Nephron (organoid): ENCODE measurements around the gene HAL.

Experiments used
- H3K27ac Mint-ChIP-seq, 3 experiments: 2 replicates each; pipeline ENCODE4 v1.8.0; 2020; ENCODE audit warnings: mixed read lengths in 3 of 3, mild to moderate bottlenecking in 2 of 3, moderate library complexity in 1 of 3
- H3K27me3 Mint-ChIP-seq: 2 replicates; pipeline ENCODE4 v1.8.0; 2021; ENCODE audit warnings: low read depth, mild to moderate bottlenecking, moderate library complexity, mixed read lengths
- H3K36me3 Mint-ChIP-seq: 2 replicates; pipeline ENCODE4 v1.8.0; 2020; ENCODE audit warnings: low read depth, mixed read lengths
- H3K4me1 Mint-ChIP-seq: 2 replicates; pipeline ENCODE4 v1.8.0; 2020; ENCODE audit warnings: mixed read lengths
- H3K4me3 Mint-ChIP-seq, 3 experiments: 2 replicates each; pipeline ENCODE4 v1.8.0; 2020; ENCODE audit warnings: mild to moderate bottlenecking in 3 of 3, mixed read lengths in 3 of 3, moderate library complexity in 2 of 3
- H3K9me3 Mint-ChIP-seq: 2 replicates; pipeline ENCODE4 v1.8.0; 2020; ENCODE audit warnings: mixed read lengths
- TF ChIP-seq, protein P1 (sequence below), 3 experiments: fragments of 200-600 bp; sonication (generic); IDR thresholded peaks; one replicate each; pipeline ENCODE4 v1.5.0; 2021; ENCODE audit warnings: antibody characterized with exemption in 3 of 3; ENCODE audit not compliant: unreplicated experiment in 3 of 3

The HAL gene

GRCh38 chr12:95994476-95994875 is 1.7 kb downstream of the HAL start:
- Mint-ChIP-seq H3K4me1 (no peaks in the 10 kb centered on the region), H3K36me3 (no peaks in the 10 kb centered on the region), H3K27ac (no peak overlapping the region), H3K4me3 (no peak overlapping the region), H3K27me3 (no peaks in the 10 kb centered on the region), H3K9me3 (no peaks in the 10 kb centered on the region)
- TF ChIP-seq, protein P1, sequence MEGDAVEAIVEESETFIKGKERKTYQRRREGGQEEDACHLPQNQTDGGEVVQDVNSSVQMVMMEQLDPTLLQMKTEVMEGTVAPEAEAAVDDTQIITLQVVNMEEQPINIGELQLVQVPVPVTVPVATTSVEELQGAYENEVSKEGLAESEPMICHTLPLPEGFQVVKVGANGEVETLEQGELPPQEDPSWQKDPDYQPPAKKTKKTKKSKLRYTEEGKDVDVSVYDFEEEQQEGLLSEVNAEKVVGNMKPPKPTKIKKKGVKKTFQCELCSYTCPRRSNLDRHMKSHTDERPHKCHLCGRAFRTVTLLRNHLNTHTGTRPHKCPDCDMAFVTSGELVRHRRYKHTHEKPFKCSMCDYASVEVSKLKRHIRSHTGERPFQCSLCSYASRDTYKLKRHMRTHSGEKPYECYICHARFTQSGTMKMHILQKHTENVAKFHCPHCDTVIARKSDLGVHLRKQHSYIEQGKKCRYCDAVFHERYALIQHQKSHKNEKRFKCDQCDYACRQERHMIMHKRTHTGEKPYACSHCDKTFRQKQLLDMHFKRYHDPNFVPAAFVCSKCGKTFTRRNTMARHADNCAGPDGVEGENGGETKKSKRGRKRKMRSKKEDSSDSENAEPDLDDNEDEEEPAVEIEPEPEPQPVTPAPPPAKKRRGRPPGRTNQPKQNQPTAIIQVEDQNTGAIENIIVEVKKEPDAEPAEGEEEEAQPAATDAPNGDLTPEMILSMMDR (IDR thresholded peaks at IDR 0.05; ENCODE audit: unreplicated experiment in 3 of 3), result no peak

DNA sequence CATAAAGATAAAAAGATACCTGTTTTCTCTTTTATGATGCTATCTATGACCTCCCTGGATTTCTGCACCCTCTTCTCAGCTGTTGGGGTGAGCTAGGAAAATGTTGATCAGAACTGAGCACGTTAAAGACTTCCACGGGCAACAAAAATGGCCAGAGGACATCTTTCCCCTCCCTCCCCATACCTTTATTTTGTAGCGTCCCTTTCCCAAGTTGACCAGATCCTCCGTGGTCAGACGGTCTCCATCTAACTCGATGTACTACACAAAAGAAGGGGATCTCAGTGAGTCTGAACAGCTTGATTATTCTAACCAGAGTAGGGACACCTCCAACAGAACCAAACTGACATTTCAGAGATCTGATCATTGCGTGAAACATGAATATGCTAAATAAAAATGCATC is 2.2 kb downstream of the HAL start:
- H3K27ac Mint-ChIP-seq, result no peak overlapping the region
- H3K4me3 Mint-ChIP-seq, result no peak overlapping the region
- no peaks in the 10 kb centered on the region for H3K36me3 Mint-ChIP-seq
- H3K4me1 Mint-ChIP-seq, result no peaks in the 10 kb centered on the region
- no peaks in the 10 kb centered on the region for H3K9me3 Mint-ChIP-seq
- H3K27me3 Mint-ChIP-seq, result no peaks in the 10 kb centered on the region
- TF ChIP-seq, protein P1 (IDR thresholded peaks at IDR 0.05; ENCODE audit: unreplicated experiment in 3 of 3), result no peak

DNA sequence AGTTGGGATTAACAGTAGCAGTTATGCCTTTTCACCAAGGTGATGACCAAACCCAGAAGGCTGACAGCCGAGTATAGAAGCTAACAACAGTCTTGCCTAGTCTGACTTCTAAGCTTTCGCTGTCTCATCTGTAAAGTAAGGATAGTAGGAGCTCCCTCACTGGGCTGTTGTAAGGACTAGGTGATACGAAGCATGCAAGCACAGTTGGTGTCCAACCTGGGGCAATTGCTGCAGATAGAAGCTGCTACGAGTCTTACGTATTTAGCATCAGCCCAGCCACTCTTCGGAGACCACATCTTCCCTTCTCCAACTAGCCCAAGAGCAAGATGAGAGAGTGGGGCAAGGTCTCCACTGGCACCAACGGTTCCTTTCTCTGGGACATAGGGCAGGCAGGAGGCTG is 6.0 kb downstream of the HAL start:
- H3K27me3 Mint-ChIP-seq, result no peaks in the 10 kb centered on the region
- H3K36me3 Mint-ChIP-seq, result no peaks in the 10 kb centered on the region
- no peak overlapping the region for H3K27ac Mint-ChIP-seq
- no peak overlapping the region for H3K4me3 Mint-ChIP-seq
- no peaks in the 10 kb centered on the region for H3K4me1 Mint-ChIP-seq
- no peaks in the 10 kb centered on the region for H3K9me3 Mint-ChIP-seq
- TF ChIP-seq, protein P1 (IDR thresholded peaks at IDR 0.05; ENCODE audit: unreplicated experiment in 3 of 3), result no peak

- Mint-ChIP-seq H3K36me3 (no peaks in the 10 kb centered on the region), H3K27me3 (no peaks in the 10 kb centered on the region), H3K27ac (no peak overlapping the region), H3K4me1 (no peaks in the 10 kb centered on the region), H3K4me3 (no peak overlapping the region), H3K9me3 (no peaks in the 10 kb centered on the region)
- TF ChIP-seq, protein P1 (IDR thresholded peaks at IDR 0.05; ENCODE audit: unreplicated experiment in 3 of 3), result no peak
Measured at GRCh38 chr12:95989504-95990123, 6.5 kb downstream of the HAL start.

- no peaks in the 10 kb centered on the region for H3K36me3 Mint-ChIP-seq
- H3K4me1 Mint-ChIP-seq, result no peaks in the 10 kb centered on the region
- no peak overlapping the region for H3K4me3 Mint-ChIP-seq
- no peak overlapping the region for H3K27ac Mint-ChIP-seq
- no peaks in the 10 kb centered on the region for H3K9me3 Mint-ChIP-seq
- TF ChIP-seq, protein P1 (IDR thresholded peaks at IDR 0.05; ENCODE audit: unreplicated experiment in 3 of 3), result no peak
- H3K27me3 Mint-ChIP-seq, result no peaks in the 10 kb centered on the region
Measured at GRCh38 chr12:95988506-95989275, 7.5 kb downstream of the HAL start.
